HepG2 (cell line): Measurements from ENCODE around the gene ZNF30. TPM values are rescaled to one million over a fixed set of nuclear protein-coding genes. Genes with fewer than 3 reads are reported as not detected.

Experiments used
- ARNTL ChIP-seq: sonication (generic); formaldehyde crosslinking; IDR thresholded peaks from 2 replicates; pipeline ENCODE4 v1.4.0; 2020; ENCODE audit warnings: mild to moderate bottlenecking, missing genetic modification reagents
- ATRX ChIP-seq: sonication (generic); formaldehyde crosslinking; IDR thresholded peaks from 2 replicates; pipeline ENCODE4 v1.4.0; 2020; ENCODE audit warnings: missing genetic modification reagents, borderline replicate concordance
- CENPT ChIP-seq: sonication (generic); formaldehyde crosslinking; IDR thresholded peaks from 2 replicates; pipeline ENCODE4 v1.8.0; 2022; ENCODE audit warnings: low read depth, mild to moderate bottlenecking, moderate library complexity, missing genetic modification reagents
- MTF1 ChIP-seq: sonication (generic); formaldehyde crosslinking; IDR thresholded peaks from 2 replicates; pipeline ENCODE4 v1.5.0; 2020; ENCODE audit warnings: missing genetic modification reagents
- NR2F6 ChIP-seq, 2 experiments: IDR thresholded peaks; 2 replicates each; pipeline ENCODE4 v1.6.1; 2016; ENCODE audit warnings: antibody characterized with exemption in 1 of 2, mild to moderate bottlenecking in 1 of 2
- PAF1 ChIP-seq: IDR thresholded peaks from 2 replicates; pipeline ENCODE4 v1.6.1; 2016; ENCODE audit warnings: missing genetic modification reagents, missing compliant biosample characterization
- RAD51 ChIP-seq: fragments of 450-650 bp; IDR thresholded peaks from 2 replicates; pipeline ENCODE4 v1.6.1; 2016; ENCODE audit warnings: borderline replicate concordance
- SOX13 ChIP-seq, 3 experiments: fragments of 450-650 bp in 1 of 3; sonication (generic) in 1 of 3; formaldehyde crosslinking in 1 of 3; IDR thresholded peaks in 2 of 3; conservative IDR thresholded peaks in 1 of 3; 2 replicates each; pipeline versions ENCODE4 v1.5.0 to v1.6.1; 2016 to 2020; ENCODE audit warnings: antibody characterized with exemption in 1 of 3, mild to moderate bottlenecking in 1 of 3, missing compliant biosample characterization in 1 of 3, missing genetic modification reagents in 1 of 3, moderate library complexity in 1 of 3
- ZFY ChIP-seq: sonication (generic); formaldehyde crosslinking; IDR thresholded peaks from 2 replicates; pipeline ENCODE4 v1.4.0; 2020; ENCODE audit warnings: missing genetic modification reagents
- ZIK1 ChIP-seq: sonication (generic); formaldehyde crosslinking; IDR thresholded peaks from 2 replicates; pipeline ENCODE4 v1.5.0; 2020; ENCODE audit warnings: mild to moderate bottlenecking, low read depth, missing genetic modification reagents, borderline replicate concordance
- ZKSCAN5 ChIP-seq: sonication (generic); formaldehyde crosslinking; IDR thresholded peaks from 2 replicates; pipeline ENCODE4 v1.5.1; 2020; ENCODE audit warnings: mild to moderate bottlenecking, missing genetic modification reagents
- ZNF12 ChIP-seq: sonication (generic); formaldehyde crosslinking; IDR thresholded peaks from 2 replicates; pipeline ENCODE4 v1.5.0; 2020; ENCODE audit warnings: missing genetic modification reagents
- ZNF230 ChIP-seq: sonication (generic); formaldehyde crosslinking; IDR thresholded peaks from 2 replicates; pipeline ENCODE4 v1.4.0; 2020; ENCODE audit warnings: mild to moderate bottlenecking, missing genetic modification reagents
- ZNF24 ChIP-seq: fragments of 450-650 bp; IDR thresholded peaks from 2 replicates; pipeline ENCODE4 v1.6.1; 2017; ENCODE audit warnings: antibody characterized with exemption, mild to moderate bottlenecking
- ZNF383 ChIP-seq: sonication (generic); formaldehyde crosslinking; IDR thresholded peaks from 2 replicates; pipeline ENCODE4 v1.4.0; 2020; ENCODE audit warnings: missing genetic modification reagents, mild to moderate bottlenecking, borderline replicate concordance
- ZSCAN9 ChIP-seq: IDR thresholded peaks from 2 replicates; pipeline ENCODE4 v1.6.1; 2016; ENCODE audit warnings: borderline replicate concordance
- polyA plus RNA-seq, 8 experiments: library from polyadenylated mRNA; depleted of rRNA in 3 of 8; stranded (reverse) in 7 of 8; unstranded in 1 of 8; fragments of >200 nt; fragmentation: Illumina TruSeq in 4 of 8; extraction: Trizol in 4 of 8; gene quantifications; 2 replicates each; pipeline versions ENCODE4 v1.2.1 to v1.2.3, GENCODE V29; 2011 to 2016; ENCODE audit warnings: low read depth in 4 of 8, missing spikeins in 1 of 8, mixed read lengths in 1 of 8; ENCODE audit not compliant: insufficient read depth in 1 of 8
- total RNA-seq, 5 experiments: library from RNA; depleted of rRNA; stranded (reverse); fragments of >200 nt; fragmentation: Illumina TruSeq; extraction: Trizol; gene quantifications; 2 replicates each; pipeline ENCODE4 v1.2.3, GENCODE V29; 2016; ENCODE audit warnings: low read depth in 1 of 5
- TF ChIP-seq, protein P1 (sequence below): sonication (generic); formaldehyde crosslinking; IDR thresholded peaks from 2 replicates; pipeline ENCODE4 v1.4.0; 2020; ENCODE audit warnings: mild to moderate bottlenecking, missing genetic modification reagents
- TF ChIP-seq, protein P2 (sequence below): sonication (generic); formaldehyde crosslinking; IDR thresholded peaks from 2 replicates; pipeline ENCODE4 v1.4.0; 2020; ENCODE audit warnings: missing genetic modification reagents
- TF ChIP-seq, protein P3 (sequence below): sonication (generic); formaldehyde crosslinking; IDR thresholded peaks from 2 replicates; pipeline ENCODE4 v1.4.0; 2020; ENCODE audit warnings: missing genetic modification reagents, mild to moderate bottlenecking, borderline replicate concordance
- TF ChIP-seq, protein P4 (sequence below): sonication (generic); formaldehyde crosslinking; IDR thresholded peaks from 2 replicates; pipeline ENCODE4 v1.4.0; 2020; ENCODE audit warnings: missing genetic modification reagents, borderline replicate concordance

The ZNF30 gene
- total and polyA plus RNA-seq, 2 of the 13 experiments (the other 11 are each of a cell fraction or from before 2014, with no cell fraction given): 2.3 to 4.4 TPM

DNA sequence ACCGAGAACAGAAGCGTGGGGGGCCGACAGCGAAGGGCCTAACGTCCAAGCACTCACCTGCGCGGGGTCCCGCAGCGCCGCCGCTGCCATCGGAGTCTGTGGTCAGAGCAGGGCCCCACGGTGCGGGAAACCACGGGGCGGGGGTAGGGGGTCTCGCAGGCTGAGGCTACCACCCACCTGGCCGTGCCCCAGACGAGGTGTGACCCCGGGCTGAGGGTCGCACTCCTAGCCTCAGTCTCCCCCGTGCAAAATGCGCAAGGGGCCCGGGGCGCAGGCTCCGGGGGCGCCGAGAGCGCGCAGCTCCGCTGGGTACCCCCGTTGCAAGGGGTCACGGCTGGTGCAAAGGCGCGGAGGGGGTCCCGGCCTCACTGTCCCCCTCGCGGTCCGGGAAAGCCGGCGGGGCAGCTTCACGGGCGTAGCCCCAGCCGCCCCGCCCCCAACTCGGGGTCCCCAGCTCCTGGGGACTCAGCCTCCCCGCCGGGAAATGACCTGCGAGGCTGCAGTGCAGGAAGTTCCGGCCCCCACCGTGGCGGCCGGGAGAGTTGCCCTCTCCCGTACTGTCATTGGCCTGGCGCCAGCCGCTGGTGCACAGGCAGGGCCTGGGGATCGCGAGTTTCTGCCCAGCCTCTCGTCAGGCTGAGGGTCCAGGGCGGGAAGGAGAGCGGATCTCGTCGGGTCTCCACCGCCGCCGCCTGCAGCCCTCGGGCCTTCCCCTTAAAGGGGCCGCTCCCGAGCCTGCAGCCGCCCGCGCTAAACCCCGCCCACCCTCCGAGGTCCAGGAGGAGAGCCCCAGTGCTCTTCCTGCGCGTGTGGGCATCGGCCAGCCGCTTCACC, 37.1 kb downstream of the ZNF30 start, which contains the start of gene ZNF792 (continued):
- TF ChIP-seq ZIK1: peak; percentile 70; the same call in 1 of the 2 replicates
- TF ChIP-seq ARNTL (CRISPR knock-in tag): peak; percentile 28; the same call in 1 of the 2 replicates
- TF ChIP-seq, protein P1, sequence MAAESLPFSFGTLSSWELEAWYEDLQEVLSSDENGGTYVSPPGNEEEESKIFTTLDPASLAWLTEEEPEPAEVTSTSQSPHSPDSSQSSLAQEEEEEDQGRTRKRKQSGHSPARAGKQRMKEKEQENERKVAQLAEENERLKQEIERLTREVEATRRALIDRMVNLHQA (CRISPR knock-in tag): no peak
- TF ChIP-seq ZNF383: no peak
- TF ChIP-seq, protein P2, sequence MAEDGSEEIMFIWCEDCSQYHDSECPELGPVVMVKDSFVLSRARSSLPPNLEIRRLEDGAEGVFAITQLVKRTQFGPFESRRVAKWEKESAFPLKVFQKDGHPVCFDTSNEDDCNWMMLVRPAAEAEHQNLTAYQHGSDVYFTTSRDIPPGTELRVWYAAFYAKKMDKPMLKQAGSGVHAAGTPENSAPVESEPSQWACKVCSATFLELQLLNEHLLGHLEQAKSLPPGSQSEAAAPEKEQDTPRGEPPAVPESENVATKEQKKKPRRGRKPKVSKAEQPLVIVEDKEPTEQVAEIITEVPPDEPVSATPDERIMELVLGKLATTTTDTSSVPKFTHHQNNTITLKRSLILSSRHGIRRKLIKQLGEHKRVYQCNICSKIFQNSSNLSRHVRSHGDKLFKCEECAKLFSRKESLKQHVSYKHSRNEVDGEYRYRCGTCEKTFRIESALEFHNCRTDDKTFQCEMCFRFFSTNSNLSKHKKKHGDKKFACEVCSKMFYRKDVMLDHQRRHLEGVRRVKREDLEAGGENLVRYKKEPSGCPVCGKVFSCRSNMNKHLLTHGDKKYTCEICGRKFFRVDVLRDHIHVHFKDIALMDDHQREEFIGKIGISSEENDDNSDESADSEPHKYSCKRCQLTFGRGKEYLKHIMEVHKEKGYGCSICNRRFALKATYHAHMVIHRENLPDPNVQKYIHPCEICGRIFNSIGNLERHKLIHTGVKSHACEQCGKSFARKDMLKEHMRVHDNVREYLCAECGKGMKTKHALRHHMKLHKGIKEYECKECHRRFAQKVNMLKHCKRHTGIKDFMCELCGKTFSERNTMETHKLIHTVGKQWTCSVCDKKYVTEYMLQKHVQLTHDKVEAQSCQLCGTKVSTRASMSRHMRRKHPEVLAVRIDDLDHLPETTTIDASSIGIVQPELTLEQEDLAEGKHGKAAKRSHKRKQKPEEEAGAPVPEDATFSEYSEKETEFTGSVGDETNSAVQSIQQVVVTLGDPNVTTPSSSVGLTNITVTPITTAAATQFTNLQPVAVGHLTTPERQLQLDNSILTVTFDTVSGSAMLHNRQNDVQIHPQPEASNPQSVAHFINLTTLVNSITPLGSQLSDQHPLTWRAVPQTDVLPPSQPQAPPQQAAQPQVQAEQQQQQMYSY: no peak
- no peak for TF ChIP-seq RAD51
- TF ChIP-seq MTF1 (CRISPR knock-in tag): no peak
- no peak for TF ChIP-seq ZNF12 (CRISPR knock-in tag)
- TF ChIP-seq ZNF24: no peak
- peak; percentile 81 for TF ChIP-seq ZFY
- TF ChIP-seq, protein P3, sequence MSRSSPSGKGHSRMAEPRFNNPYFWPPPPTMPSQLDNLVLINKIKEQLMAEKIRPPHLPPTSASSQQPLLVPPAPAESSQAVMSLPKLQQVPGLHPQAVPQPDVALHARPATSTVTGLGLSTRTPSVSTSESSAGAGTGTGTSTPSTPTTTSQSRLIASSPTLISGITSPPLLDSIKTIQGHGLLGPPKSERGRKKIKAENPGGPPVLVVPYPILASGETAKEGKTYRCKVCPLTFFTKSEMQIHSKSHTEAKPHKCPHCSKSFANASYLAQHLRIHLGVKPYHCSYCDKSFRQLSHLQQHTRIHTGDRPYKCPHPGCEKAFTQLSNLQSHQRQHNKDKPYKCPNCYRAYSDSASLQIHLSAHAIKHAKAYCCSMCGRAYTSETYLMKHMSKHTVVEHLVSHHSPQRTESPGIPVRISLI (CRISPR knock-in tag): no peak
- TF ChIP-seq NR2F6 (IDR thresholded peaks at IDR 0.05): no peak
- TF ChIP-seq NR2F6 (CRISPR knock-in tag; IDR thresholded peaks at IDR 0.05): peak; percentile 45; the same call in 1 of the 2 replicates
- TF ChIP-seq SOX13 (IDR thresholded peaks at IDR 0.05): no peak
- peak in 1 of 2 experiments; percentile 43; a peak in 1 of 4 replicates for TF ChIP-seq SOX13 (CRISPR knock-in tag; conservative IDR thresholded peaks at IDR 0.05 in 1 of 2, IDR thresholded peaks at IDR 0.05 in 1 of 2)
- no peak for TF ChIP-seq PAF1 (CRISPR knock-in tag)
- no peak for TF ChIP-seq ZNF230
- TF ChIP-seq ZSCAN9: no peak; the same call in 1 of the 2 replicates
- TF ChIP-seq ATRX (CRISPR knock-in tag): no peak
- TF ChIP-seq, protein P4, sequence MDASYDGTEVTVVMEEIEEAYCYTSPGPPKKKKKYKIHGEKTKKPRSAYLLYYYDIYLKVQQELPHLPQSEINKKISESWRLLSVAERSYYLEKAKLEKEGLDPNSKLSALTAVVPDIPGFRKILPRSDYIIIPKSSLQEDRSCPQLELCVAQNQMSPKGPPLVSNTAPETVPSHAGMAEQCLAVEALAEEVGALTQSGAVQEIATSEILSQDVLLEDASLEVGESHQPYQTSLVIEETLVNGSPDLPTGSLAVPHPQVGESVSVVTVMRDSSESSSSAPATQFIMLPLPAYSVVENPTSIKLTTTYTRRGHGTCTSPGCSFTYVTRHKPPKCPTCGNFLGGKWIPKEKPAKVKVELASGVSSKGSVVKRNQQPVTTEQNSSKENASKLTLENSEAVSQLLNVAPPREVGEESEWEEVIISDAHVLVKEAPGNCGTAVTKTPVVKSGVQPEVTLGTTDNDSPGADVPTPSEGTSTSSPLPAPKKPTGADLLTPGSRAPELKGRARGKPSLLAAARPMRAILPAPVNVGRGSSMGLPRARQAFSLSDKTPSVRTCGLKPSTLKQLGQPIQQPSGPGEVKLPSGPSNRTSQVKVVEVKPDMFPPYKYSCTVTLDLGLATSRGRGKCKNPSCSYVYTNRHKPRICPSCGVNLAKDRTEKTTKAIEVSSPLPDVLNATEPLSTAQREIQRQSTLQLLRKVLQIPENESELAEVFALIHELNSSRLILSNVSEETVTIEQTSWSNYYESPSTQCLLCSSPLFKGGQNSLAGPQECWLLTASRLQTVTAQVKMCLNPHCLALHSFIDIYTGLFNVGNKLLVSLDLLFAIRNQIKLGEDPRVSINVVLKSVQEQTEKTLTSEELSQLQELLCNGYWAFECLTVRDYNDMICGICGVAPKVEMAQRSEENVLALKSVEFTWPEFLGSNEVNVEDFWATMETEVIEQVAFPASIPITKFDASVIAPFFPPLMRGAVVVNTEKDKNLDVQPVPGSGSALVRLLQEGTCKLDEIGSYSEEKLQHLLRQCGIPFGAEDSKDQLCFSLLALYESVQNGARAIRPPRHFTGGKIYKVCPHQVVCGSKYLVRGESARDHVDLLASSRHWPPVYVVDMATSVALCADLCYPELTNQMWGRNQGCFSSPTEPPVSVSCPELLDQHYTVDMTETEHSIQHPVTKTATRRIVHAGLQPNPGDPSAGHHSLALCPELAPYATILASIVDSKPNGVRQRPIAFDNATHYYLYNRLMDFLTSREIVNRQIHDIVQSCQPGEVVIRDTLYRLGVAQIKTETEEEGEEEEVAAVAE (CRISPR knock-in tag): no peak
- TF ChIP-seq ZKSCAN5: no peak
- TF ChIP-seq CENPT: no peak
